MCF 10A (cell line): ENCODE results near the gene UCN3. TPM values are rescaled to one million over a fixed set of nuclear protein-coding genes. Genes with fewer than 3 reads are reported as not detected.

Source experiments
- BruUV-seq: library from RNA; stranded (reverse); fragments of 400-500 nt; replicated peaks from 2 replicates; lab custom pipeline; 2021; lab: Mats Ljungman, UMichigan
- CTCF ChIA-PET: fragments of 300-600 bp; sonication (Branson Sonifier 250); formaldehyde crosslinking; extraction: SDS; loops from one replicate; lab custom pipeline; 2021; ENCODE audit warnings: antibody characterized with exemption, inconsistent platforms; lab: Yijun Ruan, JAX
- POLR2A ChIA-PET: fragments of 300-600, 350-650 bp; sonication (Branson Sonifier 250); formaldehyde crosslinking; extraction: SDS; loops from one replicate; lab custom pipeline; 2020; ENCODE audit warnings: antibody characterized with exemption, inconsistent platforms; lab: Yijun Ruan, JAX
- DNase-seq: peaks from one replicate; pipeline ENCODE4 v3.0.0-alpha.2; 2018; ENCODE audit not compliant: unreplicated experiment
- H3K27ac Mint-ChIP-seq: one replicate; pipeline ENCODE4 v1.8.0; 2022; ENCODE audit warnings: mild to moderate bottlenecking, low read depth, mixed read lengths; ENCODE audit not compliant: unreplicated experiment
- H3K27me3 Mint-ChIP-seq: one replicate; pipeline ENCODE4 v1.8.0; 2022; ENCODE audit warnings: mixed read lengths; ENCODE audit not compliant: insufficient read depth, unreplicated experiment
- H3K36me3 Mint-ChIP-seq: one replicate; pipeline ENCODE4 v1.8.0; 2022; ENCODE audit warnings: mild to moderate bottlenecking, moderate library complexity, mixed read lengths; ENCODE audit not compliant: insufficient read depth, unreplicated experiment
- H3K4me1 Mint-ChIP-seq: one replicate; pipeline ENCODE4 v1.8.0; 2022; ENCODE audit warnings: mixed read lengths; ENCODE audit not compliant: insufficient read depth, unreplicated experiment
- H3K4me3 Mint-ChIP-seq: one replicate; pipeline ENCODE4 v1.8.0; 2022; ENCODE audit warnings: mild to moderate bottlenecking, moderate library complexity, mixed read lengths; ENCODE audit not compliant: unreplicated experiment
- H3K9me3 Mint-ChIP-seq: one replicate; pipeline ENCODE4 v1.8.0; 2022; ENCODE audit warnings: mixed read lengths; ENCODE audit not compliant: unreplicated experiment
- intact Hi-C: fragments of 100-400 bp; cut with micrococcal nuclease; formaldehyde crosslinking; loops from 2 replicates; pipeline ENCODE4 v1.14.1; 2022
- total RNA-seq: library from RNA; stranded (reverse); gene quantifications from 2 replicates; pipeline ENCODE4 v1.2.3, GENCODE V29; 2022
- TF ChIP-seq, protein P1 (sequence below): fragments of 200-600 bp; IDR thresholded peaks from one replicate; pipeline ENCODE4 v1.8.0; 2022; ENCODE audit warnings: antibody characterized with exemption, mild to moderate bottlenecking; ENCODE audit not compliant: unreplicated experiment

Gene UCN3
- total RNA-seq, 1 experiment from 2014 or later = not detected

- H3K27me3 Mint-ChIP-seq = no peaks in the 10 kb centered on the region
- BruUV-seq = no TSS peak
- ChIA-PET CTCF (interaction anchor here (0.8 kb wide), 1 partner anchor 290 kb away, joined by 5 read pairs; no protein-coding TSS in a partner anchor), POLR2A (interaction anchor here (0.6 to 1.1 kb wide), 2 partner anchors 29 to 102 kb away, joined by 3 to 4 read pairs; no protein-coding TSS in a partner anchor)
- TF ChIP-seq, protein P1, sequence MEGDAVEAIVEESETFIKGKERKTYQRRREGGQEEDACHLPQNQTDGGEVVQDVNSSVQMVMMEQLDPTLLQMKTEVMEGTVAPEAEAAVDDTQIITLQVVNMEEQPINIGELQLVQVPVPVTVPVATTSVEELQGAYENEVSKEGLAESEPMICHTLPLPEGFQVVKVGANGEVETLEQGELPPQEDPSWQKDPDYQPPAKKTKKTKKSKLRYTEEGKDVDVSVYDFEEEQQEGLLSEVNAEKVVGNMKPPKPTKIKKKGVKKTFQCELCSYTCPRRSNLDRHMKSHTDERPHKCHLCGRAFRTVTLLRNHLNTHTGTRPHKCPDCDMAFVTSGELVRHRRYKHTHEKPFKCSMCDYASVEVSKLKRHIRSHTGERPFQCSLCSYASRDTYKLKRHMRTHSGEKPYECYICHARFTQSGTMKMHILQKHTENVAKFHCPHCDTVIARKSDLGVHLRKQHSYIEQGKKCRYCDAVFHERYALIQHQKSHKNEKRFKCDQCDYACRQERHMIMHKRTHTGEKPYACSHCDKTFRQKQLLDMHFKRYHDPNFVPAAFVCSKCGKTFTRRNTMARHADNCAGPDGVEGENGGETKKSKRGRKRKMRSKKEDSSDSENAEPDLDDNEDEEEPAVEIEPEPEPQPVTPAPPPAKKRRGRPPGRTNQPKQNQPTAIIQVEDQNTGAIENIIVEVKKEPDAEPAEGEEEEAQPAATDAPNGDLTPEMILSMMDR = no peak
- no peaks in the 10 kb centered on the region for H3K36me3 Mint-ChIP-seq
- no peak for DNase-seq
- peaks cover 18% of the 10 kb centered on the region for H3K4me1 Mint-ChIP-seq
- intact Hi-C loops = no loop called here
- peaks cover 7% of the 10 kb centered on the region for H3K9me3 Mint-ChIP-seq
- no peak overlapping the region for H3K4me3 Mint-ChIP-seq
- H3K27ac Mint-ChIP-seq = no peak overlapping the region
Measured at GRCh38 chr10:5321273-5321672, 43.5 kb upstream of the UCN3 start.

DNA sequence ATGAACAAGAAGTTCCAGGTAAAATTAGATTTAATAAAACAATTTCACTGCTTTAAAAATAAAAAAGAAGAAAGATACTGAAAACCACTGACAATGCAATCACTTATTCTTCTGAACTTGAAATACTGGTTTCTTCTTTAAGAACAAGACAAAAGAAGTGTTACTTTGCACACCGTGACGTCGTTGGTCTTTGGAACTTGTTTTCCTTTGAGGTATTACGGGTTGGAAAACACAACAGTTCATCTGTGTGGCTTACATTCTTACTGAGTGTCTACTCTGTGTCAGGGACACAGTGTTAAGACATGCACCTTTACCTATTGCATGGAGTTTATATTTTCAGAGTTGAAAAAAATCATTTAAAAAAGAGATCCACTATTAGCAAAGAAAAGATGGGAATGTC lies 41.3 kb upstream of the UCN3 start:
- no peaks in the 10 kb centered on the region for H3K27me3 Mint-ChIP-seq
- H3K4me1 Mint-ChIP-seq = no peaks in the 10 kb centered on the region
- ChIA-PET CTCF (no interaction called here), POLR2A (no interaction called here)
- H3K27ac Mint-ChIP-seq = no peak overlapping the region
- BruUV-seq = no TSS peak
- H3K4me3 Mint-ChIP-seq = no peak overlapping the region
- TF ChIP-seq, protein P1 = no peak
- intact Hi-C loops = no loop called here
- H3K36me3 Mint-ChIP-seq = no peaks in the 10 kb centered on the region
- no peak for DNase-seq
- H3K9me3 Mint-ChIP-seq = peaks cover 7% of the 10 kb centered on the region

- no peak for DNase-seq
- no TSS peak for BruUV-seq
- intact Hi-C loops = no loop called here
- Mint-ChIP-seq H3K4me1 (no peaks in the 10 kb centered on the region), H3K9me3 (peaks cover 7% of the 10 kb centered on the region), H3K4me3 (no peak overlapping the region), H3K27me3 (no peaks in the 10 kb centered on the region), H3K36me3 (no peaks in the 10 kb centered on the region), H3K27ac (no peak overlapping the region)
- TF ChIP-seq, protein P1 = no peak
- CTCF ChIA-PET = interaction anchor here (0.6 kb wide), 1 partner anchor 21 kb away, joined by 4 read pairs; no protein-coding TSS in a partner anchor
- POLR2A ChIA-PET = no interaction called here
Measured at GRCh38 chr10:5325076-5325475, 39.7 kb upstream of the UCN3 start.

DNA sequence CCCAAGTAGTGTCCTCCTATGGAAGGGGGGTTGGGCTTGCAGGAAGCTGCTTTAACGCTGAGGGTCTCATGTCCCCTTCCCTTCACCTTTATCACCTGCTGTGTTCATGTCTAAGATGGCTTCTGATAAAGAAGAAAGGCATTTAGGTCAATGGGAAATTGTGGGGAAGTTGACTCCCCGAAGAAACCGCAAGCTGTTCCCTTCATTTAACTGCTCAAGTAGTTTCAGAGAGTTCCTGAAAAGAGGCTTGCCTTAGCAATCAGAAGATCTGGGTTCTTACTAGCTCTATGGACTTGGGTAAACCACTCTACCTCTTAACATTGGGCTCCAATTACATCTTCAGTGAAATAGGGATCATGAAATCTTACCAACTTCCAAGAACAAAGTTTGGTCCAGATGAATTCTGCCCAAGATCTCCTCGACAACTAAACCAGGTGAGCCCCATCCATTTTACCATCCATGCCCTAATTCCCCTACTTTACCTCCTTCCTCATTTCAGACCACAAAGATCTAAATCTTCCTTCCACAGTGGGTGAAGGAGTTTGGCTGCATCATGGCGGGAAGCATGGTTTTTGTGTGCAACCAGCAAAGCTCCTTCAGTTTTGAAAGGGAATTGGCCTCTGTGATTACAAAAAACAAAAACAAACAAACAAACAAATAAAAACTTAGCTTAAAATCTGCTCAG lies 30.4 kb upstream of the UCN3 start:
- TF ChIP-seq, protein P1 = no peak
- BruUV-seq = no TSS peak
- H3K36me3 Mint-ChIP-seq = no peaks in the 10 kb centered on the region
- H3K9me3 Mint-ChIP-seq = peaks cover 8% of the 10 kb centered on the region
- no peak overlapping the region for H3K4me3 Mint-ChIP-seq
- DNase-seq = no peak
- ChIA-PET CTCF (interaction anchor here (0.5 to 1.2 kb wide), 7 partner anchors 17 to 556 kb away, joined by 3 to 4 read pairs (median 3); no protein-coding TSS in a partner anchor), POLR2A (interaction anchor here (0.5 kb wide), 1 partner anchor 186 kb away, joined by 3 read pairs; no protein-coding TSS in a partner anchor)
- intact Hi-C loops = no loop called here
- H3K4me1 Mint-ChIP-seq = no peaks in the 10 kb centered on the region
- no peaks in the 10 kb centered on the region for H3K27me3 Mint-ChIP-seq
- H3K27ac Mint-ChIP-seq = no peak overlapping the region
